ENCODE measurements around the gene BNIP5.

- no peak for TF ChIP-seq CTCF (IDR thresholded peaks at IDR 0.05)
- TF ChIP-seq POLR2A (IDR thresholded peaks at IDR 0.05) = no peak
Measured at GRCh38 chr6:36368921-36369865, 32.5 kb upstream of the BNIP5 start.

Measured in testis (tissue), 2 donors.